Kasumi-1 (cell line): ENCODE results near the gene TMEM176A.

Source experiments
- DNase-seq, 2 experiments: peaks; one replicate each; lab custom pipeline; 2025; lab: John Stamatoyannopoulos, UW

TMEM176A gene

GRCh38 chr7:150849204-150849775 lies 48.7 kb downstream of the TMEM176A start:
- DNase-seq, result no peak

- no peak for DNase-seq
These were observed 49.7 kb downstream of the TMEM176A start for GRCh38 chr7:150850273-150850672.

- no peak for DNase-seq
These were observed 51.2 kb downstream of the TMEM176A start for GRCh38 chr7:150851492-150852370.

- DNase-seq, result peak; percentile 4 to 28
These were observed 51.9 kb downstream of the TMEM176A start, which contains the start of gene AOC1 for GRCh38 chr7:150852371-150852905. Gene AOC1 (plus strand): TSS chr7:150852517. CDS start chr7:150856471, 3,954 bp downstream.

GRCh38 chr7:150854066-150855000 lies 53.8 kb downstream of the TMEM176A start:
- no peak for DNase-seq
